GM19328 (cell line): ENCODE results near the gene PTPRH.

Experiments
- ATAC-seq: cut with Tn5 transposase; IDR thresholded peaks from one replicate; pipeline ENCODE4 v1.9.1; 2021; ENCODE audit warnings: mild to moderate bottlenecking, moderate library complexity; ENCODE audit not compliant: unreplicated experiment

Gene PTPRH, protein sequence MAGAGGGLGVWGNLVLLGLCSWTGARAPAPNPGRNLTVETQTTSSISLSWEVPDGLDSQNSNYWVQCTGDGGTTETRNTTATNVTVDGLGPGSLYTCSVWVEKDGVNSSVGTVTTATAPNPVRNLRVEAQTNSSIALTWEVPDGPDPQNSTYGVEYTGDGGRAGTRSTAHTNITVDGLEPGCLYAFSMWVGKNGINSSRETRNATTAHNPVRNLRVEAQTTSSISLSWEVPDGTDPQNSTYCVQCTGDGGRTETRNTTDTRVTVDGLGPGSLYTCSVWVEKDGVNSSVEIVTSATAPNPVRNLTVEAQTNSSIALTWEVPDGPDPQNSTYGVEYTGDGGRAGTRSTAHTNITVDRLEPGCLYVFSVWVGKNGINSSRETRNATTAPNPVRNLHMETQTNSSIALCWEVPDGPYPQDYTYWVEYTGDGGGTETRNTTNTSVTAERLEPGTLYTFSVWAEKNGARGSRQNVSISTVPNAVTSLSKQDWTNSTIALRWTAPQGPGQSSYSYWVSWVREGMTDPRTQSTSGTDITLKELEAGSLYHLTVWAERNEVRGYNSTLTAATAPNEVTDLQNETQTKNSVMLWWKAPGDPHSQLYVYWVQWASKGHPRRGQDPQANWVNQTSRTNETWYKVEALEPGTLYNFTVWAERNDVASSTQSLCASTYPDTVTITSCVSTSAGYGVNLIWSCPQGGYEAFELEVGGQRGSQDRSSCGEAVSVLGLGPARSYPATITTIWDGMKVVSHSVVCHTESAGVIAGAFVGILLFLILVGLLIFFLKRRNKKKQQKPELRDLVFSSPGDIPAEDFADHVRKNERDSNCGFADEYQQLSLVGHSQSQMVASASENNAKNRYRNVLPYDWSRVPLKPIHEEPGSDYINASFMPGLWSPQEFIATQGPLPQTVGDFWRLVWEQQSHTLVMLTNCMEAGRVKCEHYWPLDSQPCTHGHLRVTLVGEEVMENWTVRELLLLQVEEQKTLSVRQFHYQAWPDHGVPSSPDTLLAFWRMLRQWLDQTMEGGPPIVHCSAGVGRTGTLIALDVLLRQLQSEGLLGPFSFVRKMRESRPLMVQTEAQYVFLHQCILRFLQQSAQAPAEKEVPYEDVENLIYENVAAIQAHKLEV

DNA sequence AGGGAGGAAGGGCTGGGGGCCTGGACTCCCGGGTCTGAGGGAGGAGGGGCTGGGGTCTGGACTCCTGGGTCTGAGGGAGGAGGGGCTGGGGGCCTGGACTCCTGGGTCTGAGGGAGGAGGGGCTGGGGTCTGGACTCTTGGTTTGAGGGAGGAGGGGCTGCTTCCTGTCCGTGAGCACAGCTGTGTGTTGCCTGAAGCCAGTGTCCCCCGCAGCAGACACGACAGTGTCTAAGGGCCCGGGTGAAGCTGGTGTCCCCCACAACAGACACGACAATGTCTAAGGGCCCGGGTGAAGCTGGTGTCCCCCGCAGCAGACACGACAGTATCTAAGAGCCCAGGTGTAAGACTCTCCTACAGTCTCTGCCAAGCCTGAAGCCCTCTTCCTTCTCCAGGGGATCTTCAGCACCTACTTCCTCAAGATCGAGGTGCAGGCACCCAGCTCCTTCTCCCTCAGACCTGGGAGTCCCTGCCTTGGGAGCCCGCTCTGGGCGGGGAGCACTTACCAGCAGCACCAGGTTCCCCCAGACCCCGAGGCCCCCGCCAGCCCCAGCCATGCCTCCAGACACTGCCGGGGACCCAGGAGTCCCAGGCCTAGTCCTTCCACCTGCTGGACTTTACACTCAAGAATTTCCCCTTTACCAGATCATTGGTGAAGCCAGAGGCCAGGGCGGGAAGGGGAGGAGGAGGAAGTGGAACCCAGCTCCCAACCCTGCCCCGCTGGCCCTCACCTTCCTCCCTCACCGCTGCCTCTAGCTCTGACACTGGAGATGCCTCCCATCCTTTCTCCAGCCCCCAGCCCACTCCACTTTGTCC is at the start of gene PTPRH:
Gene PTPRH (minus strand): TSS at position 622 of the 813 bp plus-strand sequence. CDS start 68 bp downstream, at position 554.
- no peak for ATAC-seq

DNA sequence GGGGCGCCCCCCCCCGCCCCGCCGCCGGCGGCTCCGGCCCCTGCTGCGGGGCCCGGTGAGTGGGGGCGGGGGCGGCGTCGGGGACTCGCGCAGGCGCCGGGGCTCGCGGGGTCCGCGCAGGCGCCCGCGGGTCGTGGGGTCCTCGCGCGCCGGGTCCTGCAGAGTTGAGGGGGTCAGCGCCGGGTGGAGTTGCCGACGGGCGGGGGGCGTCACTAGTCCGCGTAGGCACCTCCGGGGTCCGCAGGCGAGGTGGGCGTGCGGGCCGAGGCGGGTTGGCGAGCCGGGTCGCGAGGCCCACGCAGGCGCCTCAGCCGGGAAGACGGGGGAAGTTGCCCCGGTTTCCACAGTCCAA is 49.2 kb upstream of the PTPRH start:
- peak; percentile 11 for ATAC-seq

DNA sequence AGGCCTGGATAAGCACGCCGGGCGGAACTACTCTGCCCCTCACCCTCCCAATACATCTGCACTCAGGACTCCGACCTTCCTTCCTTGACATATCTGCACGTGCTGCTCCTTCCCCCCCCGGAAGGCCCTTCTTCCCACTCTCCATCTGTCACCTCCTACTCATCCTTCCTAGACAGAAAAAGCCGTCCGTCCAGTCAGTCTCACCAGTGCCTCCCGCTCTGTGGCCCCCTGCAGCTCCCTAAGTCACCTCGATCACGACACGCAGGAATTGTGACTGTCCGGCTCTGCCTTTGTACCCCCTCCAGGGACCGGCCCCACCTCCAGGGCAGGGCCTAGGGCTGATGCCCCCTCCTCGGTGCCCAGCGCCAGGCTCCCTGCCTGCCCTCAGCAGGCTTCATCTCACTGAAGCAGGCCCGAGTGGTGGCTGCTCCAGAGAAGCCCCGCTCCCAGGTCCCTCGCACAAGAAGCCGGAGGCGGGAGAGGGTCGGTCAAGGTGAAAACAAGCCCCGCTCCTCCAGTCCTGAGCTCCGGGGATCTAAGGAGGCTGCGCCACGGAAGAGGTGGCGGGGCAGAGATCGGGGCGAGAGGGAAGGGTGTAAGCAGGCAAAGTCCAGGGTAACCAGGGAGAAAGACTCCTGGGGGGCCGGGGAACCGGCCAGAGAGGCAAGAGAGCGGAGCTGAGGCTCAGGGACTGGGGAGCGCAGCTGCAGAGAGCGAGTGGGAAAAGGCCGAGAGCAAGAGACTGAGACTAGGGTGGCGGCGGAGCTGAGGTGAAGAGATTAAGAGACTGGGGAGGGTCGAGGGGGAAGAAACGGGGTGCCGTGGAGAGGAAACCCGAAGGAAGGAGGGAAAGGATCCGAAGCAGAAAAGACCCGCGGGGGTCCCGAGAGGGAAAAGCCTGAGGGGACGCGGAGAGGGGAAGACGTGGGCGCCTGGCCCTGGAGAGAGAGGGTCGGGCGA is 48.4 kb upstream of the PTPRH start:
- no peak for ATAC-seq

DNA sequence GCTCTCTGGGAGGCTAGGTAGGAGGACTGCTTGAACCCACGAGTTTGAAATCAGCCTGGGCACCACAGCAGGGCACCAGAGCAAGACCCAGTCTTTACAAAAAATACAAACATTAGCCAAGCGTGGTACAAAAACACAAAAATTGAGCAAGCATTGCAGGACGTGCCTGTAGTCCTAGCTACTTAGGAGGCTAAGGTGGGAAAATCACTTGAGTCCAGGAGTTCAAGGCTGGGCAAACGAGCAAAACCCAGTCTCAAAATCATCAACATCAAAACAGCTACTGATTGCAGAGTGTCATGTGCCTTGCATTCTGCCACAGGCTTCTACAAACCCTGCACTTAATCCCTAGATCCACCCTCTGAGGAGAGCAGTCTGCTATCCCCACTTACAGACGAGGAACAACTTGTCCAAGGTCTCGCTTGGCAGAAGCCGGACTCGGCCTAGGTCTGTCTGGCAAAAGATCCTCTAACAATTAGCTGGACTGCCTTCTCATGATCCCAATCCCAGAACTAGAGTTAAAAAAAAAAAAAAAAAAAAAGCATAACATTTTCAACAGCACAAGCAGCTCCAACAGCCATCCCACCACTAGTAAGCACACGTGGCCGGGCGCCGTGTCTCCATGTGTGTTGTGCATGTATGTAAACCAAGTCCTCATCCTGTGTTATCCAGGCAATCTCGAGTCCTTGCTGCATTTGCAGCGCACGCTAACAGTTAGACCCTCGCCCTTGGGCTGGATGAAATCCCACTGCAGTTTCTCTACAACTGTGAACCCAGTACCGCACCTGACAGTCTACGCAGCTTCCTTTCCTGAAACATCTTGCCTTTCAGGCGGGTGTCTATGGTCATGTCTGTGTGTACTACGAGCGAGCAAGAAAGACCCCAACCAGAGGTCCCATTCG is 47.5 kb upstream of the PTPRH start:
- ATAC-seq, result no peak

DNA sequence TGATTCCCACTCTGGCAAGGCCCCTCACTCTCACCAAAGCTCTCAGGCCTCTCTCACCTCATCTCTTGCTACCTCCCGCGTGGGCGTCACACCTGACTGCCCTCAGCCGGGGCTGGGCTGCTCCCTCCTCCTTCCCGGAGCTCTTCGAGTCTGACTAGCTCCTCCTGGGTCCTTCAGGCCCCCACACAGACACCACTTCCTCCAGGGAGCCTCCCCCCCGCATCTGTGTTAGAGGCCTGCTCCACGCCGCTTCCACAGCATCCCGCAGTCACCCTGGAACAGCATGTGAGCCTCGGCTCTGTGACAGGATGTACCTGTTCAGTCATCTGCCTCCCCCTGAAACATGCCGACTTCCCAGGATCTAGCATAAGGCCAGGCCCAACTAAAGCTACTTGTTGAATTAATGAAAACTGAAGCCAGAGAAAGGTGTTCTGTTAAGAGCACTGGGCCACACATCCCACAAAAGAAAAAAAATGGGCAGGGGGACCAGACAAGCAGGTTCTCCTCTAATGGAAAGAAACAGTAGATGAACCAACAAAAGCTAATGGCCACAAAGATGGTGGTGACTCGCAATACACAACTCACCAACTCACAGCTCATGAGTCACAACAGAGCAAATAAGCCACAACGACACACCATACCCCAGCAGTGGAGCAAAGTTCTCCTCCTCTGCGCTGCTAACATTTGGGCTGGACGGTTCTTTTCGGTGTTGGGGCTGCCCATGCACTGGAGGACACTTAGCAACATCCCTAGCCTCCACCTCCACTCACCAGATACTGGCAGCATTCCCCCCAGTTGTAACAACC is 46.5 kb upstream of the PTPRH start:
- ATAC-seq, result no peak

DNA sequence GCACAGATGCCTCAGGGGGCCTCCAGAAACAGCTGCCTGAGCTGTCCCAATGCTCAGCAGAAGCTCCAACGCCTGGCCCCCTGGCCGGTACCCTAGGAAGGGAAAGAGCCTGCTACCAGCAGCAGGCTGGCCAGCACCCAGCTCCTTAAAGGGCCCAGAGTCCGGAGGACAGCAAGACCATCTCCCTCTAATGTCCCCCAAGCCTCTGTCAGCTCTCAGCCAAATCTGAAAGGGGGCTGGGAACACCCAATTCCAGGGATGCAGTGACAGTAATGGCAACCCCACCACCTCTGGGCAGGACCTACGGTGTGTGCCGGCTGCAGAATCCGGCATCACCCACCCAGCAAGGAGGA is 45.3 kb upstream of the PTPRH start:
- no peak for ATAC-seq

DNA sequence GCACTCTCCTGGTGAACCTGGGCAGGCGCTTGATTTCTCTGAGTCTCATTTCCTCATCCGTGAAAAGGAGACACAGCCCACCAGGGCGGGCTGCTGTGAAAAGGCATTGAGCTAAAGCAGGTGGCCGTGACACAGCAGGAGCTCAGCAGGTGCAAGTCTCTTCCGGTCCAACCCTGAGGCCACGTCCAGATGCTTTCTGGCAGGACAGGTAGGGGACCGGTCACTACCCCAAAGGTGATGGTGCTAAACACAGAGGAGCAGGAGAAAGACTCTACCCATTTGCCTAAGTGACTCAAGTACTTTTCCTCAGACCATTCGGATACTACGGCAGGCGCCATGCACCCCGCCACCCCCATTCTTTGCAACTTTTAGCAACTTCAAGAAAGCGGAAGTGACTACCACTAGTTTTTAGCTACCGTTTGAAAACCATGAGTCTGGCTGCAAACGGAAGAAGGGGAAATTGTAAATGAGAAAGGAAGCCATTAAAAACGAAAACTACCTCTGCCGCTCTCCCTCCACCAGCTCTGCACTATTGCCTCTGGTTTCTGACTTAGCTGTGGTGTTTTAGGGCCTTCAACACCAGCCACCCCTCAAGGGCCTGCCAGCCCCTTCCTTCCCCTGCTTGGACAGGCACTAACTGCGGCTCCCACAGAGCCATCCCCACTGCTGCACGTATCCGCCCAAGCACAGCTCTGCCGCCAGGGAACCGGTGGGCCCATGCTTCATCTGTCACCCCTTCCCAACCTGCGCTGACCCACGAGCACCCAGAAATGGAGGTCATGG is 44.7 kb upstream of the PTPRH start:
- no peak for ATAC-seq

DNA sequence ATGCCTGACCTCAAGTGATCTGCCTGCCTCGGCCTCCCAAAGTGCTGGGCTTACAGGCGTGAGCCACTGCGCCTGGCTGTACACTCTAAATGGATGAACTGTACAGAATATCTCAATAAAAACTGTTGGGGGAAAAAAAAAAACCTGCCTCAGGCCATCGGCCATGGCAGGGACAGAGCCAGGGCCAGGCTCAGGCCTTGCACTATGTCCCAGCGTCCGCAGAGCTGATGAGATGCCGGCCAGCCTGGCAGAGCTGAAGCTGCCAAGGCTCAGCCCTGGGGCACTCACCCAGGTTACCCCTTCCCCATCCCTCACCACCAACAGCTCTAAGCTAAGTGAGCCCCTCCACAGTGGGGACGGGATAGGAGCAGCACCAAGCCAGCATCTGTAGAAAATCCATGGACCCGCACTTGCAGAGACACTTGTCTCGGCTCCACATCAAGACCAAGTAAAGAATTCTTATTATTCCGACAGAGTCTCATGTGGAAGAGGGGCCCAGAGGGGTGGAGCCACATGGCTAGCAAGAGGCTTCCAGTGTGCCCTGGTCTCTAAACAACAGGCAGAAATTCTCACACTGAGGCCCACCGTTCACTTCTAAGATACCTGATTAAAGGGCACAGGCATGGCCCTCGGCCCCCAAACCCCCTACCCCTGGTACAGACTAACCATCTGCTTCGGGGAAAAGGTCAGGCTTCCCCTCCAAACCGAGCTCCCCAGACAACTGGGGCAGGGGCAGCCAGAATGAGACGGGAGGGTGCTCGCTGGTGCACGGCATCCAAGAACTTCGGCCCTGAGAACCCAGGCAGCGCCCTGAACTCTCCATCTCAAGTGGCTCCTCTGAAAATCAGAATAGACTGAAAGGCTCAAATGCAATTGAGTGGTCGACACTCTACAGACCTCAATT is 43.7 kb upstream of the PTPRH start:
- ATAC-seq, result no peak

DNA sequence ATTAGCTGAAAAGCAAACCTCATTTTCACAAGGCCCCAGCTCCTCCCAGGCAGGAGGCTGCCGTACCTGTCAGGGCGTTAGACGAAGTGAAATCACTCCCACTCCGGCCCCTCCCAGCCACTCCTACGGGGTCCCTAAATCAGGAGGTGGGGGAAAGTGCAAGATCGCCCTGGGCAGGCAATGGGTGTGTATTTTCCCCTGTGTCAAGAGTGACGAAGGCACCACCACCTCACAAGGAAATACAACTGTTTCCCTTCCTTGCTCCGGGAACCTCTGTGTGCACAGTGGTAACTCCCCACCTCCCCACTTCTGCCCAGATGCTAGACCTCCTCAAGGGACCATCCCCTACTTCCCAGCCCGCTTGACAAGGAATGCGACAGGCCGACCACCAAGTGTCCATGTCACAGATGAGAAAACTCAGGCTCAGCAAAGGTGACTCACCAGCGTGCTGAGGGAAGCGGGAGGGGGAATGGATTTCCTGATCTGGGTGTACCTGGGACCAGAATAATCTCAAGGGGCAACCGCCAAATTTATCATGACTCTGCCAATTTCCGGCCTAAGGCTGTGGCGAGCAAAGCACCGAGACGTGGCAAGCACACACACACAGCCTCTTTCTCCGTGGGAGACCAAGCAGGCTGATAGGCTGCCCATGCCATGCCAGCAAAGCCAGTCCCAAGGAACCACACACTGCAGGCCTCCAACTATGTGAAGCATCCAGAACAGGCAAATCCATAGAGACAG is 42.2 kb upstream of the PTPRH start:
- no peak for ATAC-seq

DNA sequence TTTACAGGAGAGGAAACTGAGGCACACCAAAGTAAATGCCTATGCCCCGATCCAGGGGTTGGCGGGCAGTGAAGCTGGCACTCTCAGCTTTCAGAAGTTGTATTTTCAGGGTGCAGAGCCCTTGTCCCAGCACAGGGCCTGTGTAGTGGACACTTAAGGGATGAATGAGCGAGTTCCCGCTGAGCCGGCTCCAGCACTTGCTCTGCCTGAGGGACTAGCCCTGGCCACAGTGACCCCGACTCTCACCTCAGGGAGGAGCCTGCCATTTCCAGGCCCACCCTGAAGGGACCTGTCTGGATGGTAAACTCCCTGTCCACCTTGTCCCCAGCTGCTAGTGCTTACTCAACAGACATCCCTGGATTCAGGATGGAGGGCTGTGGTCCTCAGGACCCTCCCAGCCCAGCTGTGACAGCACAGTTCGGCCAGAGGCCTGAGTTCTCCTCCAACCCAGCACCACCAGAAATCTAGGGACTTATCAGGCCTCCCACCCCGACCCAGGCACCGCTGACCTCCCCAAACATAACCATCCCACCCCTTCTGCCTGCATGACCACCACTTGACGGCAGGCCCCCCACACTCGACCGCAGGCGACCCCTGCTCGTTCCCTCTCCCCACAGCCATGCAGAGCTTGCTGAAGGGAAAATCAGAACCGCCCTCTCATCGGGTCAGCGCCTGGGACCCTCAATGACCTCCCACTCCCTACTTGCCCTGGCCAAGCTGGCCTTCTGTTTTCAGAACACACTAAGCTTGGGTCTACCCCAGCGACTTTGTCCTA is 41.1 kb upstream of the PTPRH start:
- no peak for ATAC-seq

DNA sequence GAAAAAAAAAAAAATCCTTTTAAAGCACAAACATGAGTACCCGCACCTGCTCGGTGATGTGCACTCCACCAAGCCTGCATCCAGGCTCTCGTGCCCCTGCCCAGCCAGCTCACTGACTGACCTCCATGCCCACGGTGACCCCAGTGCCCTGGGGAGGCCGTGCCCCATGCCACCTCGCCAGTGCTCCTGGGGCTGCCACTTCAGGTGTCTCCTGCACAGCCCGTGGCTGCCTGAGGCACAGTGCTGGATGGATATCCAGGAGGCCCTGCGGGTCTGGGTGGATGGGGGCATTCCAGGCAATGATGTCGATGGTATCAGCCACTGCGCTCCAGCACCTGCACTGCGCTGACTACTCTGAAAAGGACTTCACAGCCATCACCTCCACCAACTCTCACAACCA is 40.5 kb upstream of the PTPRH start:
- no peak for ATAC-seq

DNA sequence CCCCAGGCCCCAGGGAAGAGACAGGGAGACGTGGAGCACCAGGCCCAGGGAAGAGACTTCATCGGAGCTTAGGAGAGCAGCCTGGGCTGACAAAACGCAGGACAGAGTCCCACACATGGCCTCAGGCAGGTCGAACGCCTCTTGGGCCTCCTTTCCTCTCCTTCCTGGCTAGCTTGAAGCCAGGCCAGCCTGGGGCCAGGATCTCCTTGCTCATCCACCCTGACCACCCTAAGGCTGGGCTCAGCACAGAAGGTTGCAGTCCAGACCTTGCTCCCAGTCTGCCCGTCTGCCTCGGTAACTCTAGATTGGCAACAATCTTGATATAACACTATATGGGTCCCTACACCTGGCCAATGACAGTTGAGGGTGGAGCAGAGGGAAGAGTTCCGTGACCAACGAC is 39.4 kb upstream of the PTPRH start:
- no peak for ATAC-seq

DNA sequence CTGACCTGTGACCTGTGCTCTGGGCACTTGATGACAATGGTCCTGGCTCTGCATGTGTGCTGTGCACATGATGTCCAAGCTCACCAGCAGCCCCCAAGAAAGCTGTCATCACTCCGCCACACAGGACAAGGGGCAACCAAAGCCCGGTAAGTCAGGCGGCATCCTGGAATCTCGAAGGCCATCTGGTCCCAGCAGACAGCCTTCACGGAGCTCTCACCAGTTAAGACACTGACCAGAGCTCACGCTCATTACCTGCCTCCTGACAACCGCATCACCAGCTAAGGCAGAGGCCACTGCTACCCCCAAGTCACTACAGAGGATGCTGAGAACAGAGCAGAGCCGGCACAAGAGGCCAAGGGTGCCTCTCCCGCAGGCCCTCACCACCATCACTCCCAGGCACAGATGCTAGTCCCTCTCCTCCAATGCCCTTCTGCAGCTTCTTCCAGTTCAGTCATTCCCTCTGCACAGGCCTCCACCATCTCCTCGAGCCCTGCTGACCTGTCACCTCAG is 38.9 kb upstream of the PTPRH start:
- ATAC-seq, result no peak

DNA sequence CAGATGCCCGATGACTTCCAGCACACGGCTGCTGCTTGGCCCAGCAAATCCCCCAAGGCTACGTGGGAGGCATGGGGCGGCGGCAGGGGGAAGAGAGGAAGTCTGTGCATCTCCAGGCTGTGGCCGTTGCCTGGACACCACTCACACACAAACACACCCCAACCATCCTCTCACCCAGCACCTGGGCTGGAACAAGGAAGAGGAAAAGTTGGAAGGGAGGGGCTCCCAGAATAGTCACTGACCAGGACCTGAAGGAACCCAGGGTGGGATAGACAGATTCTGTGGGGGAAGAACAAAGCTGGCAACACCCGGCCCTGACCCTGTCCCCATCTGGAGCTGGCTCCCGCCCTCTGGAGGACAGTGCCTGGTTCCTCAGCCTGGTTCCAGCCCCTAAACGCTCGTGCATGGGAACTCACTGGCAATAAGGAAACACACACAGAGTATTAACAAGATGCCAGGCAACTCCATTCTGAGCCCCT is 38.4 kb upstream of the PTPRH start:
- no peak for ATAC-seq
